GM11168 (cell line): Measurements from ENCODE around the gene HERC4.

Experiments
- in situ Hi-C: fragments of 300-500 bp; cut with MboI; formaldehyde crosslinking; loops from one replicate; pipeline ENCODE4 v1.12.0; 2022; ENCODE audit warnings: low sequenced_read_pairs; ENCODE audit not compliant: unreplicated experiment

The HERC4 gene, protein sequence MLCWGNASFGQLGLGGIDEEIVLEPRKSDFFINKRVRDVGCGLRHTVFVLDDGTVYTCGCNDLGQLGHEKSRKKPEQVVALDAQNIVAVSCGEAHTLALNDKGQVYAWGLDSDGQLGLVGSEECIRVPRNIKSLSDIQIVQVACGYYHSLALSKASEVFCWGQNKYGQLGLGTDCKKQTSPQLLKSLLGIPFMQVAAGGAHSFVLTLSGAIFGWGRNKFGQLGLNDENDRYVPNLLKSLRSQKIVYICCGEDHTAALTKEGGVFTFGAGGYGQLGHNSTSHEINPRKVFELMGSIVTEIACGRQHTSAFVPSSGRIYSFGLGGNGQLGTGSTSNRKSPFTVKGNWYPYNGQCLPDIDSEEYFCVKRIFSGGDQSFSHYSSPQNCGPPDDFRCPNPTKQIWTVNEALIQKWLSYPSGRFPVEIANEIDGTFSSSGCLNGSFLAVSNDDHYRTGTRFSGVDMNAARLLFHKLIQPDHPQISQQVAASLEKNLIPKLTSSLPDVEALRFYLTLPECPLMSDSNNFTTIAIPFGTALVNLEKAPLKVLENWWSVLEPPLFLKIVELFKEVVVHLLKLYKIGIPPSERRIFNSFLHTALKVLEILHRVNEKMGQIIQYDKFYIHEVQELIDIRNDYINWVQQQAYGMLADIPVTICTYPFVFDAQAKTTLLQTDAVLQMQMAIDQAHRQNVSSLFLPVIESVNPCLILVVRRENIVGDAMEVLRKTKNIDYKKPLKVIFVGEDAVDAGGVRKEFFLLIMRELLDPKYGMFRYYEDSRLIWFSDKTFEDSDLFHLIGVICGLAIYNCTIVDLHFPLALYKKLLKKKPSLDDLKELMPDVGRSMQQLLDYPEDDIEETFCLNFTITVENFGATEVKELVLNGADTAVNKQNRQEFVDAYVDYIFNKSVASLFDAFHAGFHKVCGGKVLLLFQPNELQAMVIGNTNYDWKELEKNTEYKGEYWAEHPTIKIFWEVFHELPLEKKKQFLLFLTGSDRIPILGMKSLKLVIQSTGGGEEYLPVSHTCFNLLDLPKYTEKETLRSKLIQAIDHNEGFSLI

GRCh38 chr10:68074775-68075549 is at the start of gene HERC4:
Gene HERC4, minus strand, starts transcription at chr10:68075283. Its CDS starts 2,175 bp downstream, at chr10:68073108.
- in situ Hi-C loops, result no loop called here

GRCh38 chr10:68124718-68125117 is 49.6 kb upstream of the HERC4 start:
- in situ Hi-C loops, result no loop called here

GRCh38 chr10:68121852-68122251 is 46.8 kb upstream of the HERC4 start:
- in situ Hi-C loops, result no loop called here

DNA sequence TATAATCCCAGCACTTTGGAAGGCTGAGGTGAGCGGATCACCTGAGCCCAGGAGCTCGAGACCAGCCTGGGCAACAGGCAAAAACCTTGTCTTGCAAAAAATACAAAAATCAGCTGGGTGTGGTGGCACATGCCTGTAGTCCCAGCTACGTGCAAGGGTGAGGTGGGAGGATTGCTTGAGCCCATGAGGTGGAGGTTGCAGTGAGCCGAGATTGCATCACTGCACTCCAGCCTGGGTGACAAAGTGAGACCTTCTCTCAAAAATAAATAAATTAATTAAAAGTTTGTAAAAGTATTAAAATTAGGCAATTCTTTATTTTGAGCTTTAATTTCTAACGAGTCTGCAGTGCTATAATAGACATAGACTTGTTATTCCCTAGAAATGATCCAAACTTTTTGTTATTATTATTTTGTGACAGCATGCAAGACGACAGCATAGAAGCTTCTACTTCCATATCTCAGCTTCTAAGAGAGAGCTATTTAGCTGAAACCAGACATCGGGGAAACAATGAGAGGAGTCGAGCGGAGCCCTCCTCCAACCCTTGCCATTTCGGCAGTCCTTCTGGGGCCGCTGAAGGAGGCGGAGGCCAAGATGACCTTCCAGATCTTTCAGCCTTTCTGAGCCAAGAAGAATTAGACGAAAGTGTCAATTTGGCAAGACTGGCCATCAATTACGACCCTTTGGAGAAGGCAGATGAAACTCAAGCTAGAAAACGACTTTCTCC is 46.1 kb upstream of the HERC4 start:
- in situ Hi-C loops, result no loop called here

DNA sequence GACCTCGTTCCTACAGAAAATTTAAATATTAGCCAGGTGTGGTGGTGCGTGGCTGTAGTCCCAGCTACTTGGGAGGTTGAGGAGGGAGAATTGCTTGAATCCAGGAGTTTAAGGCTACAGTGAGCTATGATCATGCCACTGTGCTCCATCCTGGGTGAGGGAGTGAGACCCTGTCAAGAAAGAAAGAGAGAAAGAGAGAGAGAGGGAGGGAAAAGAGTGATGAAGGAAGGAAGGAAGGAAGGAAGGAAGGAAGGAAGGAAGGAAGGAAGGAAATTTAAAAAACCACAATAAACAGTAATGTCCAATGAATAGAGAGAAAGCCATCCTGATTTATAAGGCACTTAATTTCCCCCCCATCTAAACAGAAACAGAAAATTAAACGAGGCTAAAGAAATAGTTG is 43.6 kb upstream of the HERC4 start:
- in situ Hi-C loops, result no loop called here

DNA sequence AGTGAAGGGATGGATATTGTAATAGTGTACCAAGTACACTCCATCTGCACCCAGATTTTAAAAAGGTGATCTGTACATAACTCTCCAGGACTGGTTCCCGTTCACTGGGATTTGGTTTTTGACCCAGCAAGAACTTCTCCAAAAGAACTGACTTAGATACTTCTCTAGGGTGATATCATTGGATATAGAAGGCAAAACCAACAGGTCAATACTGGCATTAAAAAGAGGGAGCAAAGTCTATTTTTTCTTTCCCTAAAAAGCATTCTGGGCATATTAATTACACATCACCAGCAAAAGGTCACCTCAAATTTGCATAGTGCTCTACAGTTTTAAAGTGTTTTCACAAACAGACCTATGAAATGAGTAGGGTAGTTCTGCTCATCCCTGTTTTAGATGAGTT is 37.8 kb upstream of the HERC4 start:
- in situ Hi-C loops, result no loop called here

- in situ Hi-C loops, result no loop called here
Measured at GRCh38 chr10:68111584-68111983, 36.5 kb upstream of the HERC4 start.

DNA sequence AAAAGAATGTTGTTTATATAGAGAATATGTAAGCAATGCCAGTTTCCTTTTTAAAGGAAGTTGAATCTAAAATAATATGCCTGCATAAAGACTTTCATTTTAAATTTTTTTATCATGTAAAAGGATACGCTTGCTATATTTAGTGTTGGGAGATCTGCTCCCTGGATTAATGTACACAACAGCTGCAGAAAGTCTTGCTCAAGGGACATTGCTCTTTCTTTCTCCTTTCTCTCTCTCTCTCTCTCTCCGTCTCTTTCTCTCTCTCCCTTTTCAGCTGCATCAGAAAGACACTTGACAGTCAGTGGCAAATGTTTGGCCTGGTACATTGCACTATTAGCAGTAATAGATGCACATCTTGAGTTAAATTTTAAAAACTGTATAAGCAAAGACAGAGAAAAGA is 34.9 kb upstream of the HERC4 start:
- in situ Hi-C loops, result no loop called here

GRCh38 chr10:68109331-68109730 is 34.2 kb upstream of the HERC4 start, which contains the start of gene MYPN:
Gene MYPN, plus strand, starts transcription at chr10:68109488. Its CDS starts 11,951 bp downstream, at chr10:68121439.
- in situ Hi-C loops, result no loop called here

DNA sequence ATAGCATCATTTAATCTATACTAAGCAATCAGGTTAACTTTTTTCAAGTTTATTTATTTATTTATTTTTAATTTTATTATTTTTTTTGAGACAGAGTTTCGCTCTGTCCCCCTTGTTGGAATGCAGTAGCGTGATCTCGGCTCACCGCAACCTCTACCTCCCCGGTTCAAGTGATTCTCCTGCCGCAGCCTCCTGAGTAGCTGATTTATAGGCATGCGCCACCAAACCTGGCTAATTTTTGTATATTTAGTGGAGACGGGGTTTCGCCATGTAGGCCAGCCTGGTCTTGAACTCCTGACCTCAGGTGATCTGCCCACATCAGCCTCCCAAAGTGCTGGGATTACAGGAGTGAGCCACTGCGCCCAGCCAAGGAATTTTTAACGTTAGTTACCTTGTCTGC is 33.6 kb upstream of the HERC4 start:
- in situ Hi-C loops, result no loop called here

- in situ Hi-C loops, result no loop called here
Measured at GRCh38 chr10:68108051-68108450, 33.0 kb upstream of the HERC4 start.

DNA sequence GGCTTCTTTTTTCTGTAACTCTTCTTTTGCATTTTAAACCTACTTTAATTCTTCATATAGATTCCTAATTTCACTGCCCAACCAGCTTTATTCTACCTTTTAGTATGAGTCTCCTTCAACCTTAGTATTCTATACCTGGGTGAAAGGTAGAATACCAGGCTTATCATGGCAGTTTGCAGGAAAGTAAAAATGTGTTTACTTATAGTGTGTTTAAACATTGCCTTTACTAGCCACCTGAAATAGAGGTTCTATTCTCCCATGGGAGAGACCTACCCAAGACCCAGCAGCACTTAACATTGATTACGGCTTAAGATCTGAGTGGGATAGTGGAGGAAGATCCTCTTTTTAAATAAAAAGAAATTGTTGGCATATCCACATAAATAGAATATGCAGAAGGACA is 32.6 kb upstream of the HERC4 start:
- in situ Hi-C loops, result no loop called here

DNA sequence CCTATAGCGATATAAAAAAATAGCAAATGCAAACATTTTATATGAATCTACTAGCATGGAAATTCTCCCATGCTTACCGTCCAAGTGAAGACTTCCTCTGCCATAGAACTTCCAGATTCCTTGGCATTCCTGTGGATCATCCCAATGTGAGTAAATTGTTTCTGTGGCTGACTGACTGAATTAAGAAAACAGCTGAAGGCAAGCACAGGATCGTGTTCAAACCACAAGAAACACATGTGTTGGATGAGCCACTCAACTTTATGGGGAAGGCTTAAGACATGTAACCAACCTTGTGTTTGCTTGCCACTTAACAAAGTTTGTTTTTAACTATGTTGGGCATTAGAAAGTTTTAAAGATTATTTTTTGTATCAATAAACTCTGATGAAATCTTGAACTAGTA is 31.6 kb upstream of the HERC4 start:
- in situ Hi-C loops, result no loop called here

DNA sequence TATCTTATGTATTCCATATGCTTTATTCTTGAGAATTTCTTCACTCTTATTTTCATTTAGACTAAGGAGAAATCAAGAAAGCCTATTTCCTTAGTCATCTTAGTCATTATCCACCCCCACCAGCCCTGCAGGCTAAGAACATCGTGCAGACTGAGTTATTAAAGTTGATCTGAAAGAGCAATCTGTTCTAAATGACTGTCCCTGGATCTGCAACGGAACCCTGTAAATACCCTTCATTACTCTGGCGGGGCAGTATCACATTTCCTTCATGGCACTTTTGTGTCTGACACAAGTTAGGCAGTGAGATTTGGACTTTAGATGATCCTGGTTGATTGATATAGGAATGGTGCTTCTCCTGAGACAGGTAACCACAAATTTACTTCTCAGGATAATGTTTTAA is 30.7 kb upstream of the HERC4 start:
- in situ Hi-C loops, result no loop called here

DNA sequence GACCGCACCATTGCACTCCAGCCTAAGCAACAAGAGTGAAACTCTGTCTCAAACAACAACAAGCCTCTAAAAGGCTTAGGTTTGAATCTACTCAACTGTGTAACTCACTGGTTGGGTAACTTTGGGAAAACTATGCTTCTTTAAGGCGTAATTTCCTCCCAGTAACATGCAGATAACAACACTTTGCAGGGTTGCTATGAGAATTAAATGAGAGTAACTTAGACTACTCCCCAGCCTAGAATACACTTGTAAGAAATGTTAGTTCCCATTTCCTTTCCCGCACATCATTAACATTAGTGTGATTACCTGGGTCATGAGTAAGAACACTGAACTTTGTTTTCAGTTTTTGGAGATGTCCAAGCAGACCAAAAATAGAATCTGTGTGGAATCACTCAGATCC is 28.8 kb upstream of the HERC4 start:
- in situ Hi-C loops, result no loop called here

- in situ Hi-C loops, result no loop called here
Measured at GRCh38 chr10:68103261-68103878, 28.3 kb upstream of the HERC4 start.

DNA sequence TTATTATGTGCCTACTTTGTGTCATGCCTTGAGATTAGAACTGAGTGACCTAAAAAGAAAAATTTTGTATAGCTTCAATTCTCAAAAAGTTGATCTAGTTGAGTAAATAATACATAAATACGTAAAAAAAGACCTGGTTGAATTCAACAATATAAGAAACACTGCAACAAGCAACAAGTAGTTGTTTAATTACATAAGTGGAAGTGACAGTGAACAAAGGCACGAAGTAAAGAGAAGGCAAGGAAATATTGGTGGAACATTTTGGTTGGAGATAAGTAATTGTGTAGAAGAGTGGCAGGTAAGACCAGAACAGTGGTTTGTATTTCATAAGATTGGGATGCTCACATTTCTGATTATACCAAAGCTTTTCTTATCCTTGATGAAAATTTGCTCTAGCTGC is 26.0 kb upstream of the HERC4 start:
- in situ Hi-C loops, result no loop called here

GRCh38 chr10:68099736-68100135 is 24.7 kb upstream of the HERC4 start:
- in situ Hi-C loops, result no loop called here

- in situ Hi-C loops, result no loop called here
Measured at GRCh38 chr10:68096913-68097516, 21.9 kb upstream of the HERC4 start.
